ENCODE measurements around the gene PPP1R14B. TPM values are rescaled to one million over a fixed set of nuclear protein-coding genes. Genes with fewer than 3 reads are reported as not detected.

PPP1R14B gene
- total and polyA plus RNA-seq, 2 of the 13 experiments (the other 11 are each of a cell fraction or from before 2014, with no cell fraction given) = 110 to 148 TPM

- TF ChIP-seq, protein P1, sequence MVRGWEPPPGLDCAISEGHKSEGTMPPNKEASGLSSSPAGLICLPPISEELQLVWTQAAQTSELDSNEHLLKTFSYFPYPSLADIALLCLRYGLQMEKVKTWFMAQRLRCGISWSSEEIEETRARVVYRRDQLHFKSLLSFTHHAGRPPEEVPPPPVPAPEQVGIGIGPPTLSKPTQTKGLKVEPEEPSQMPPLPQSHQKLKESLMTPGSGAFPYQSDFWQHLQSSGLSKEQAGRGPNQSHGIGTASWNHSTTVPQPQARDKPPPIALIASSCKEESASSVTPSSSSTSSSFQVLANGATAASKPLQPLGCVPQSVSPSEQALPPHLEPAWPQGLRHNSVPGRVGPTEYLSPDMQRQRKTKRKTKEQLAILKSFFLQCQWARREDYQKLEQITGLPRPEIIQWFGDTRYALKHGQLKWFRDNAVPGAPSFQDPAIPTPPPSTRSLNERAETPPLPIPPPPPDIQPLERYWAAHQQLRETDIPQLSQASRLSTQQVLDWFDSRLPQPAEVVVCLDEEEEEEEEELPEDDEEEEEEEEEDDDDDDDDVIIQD (CRISPR knock-in tag; IDR thresholded peaks at IDR 0.05; ENCODE audit: low read depth) = no peak
- TF ChIP-seq ZNF432 (CRISPR knock-in tag; IDR thresholded peaks at IDR 0.05; ENCODE audit: borderline replicate concordance) (no peak), SSRP1 (CRISPR knock-in tag; IDR thresholded peaks at IDR 0.05) (peak; percentile 89), ZNF761 (CRISPR knock-in tag; conservative IDR thresholded peaks at IDR 0.05) (no peak), SKI (IDR thresholded peaks at IDR 0.05; ENCODE audit: partially characterized antibody) (no peak), ATRX (CRISPR knock-in tag; IDR thresholded peaks at IDR 0.05; ENCODE audit: borderline replicate concordance) (no peak), SAP130 (CRISPR knock-in tag; IDR thresholded peaks at IDR 0.05; ENCODE audit: low read depth) (peak; percentile 84), POGZ (CRISPR knock-in tag; IDR thresholded peaks at IDR 0.05) (no peak), ZNF264 (CRISPR knock-in tag; IDR thresholded peaks at IDR 0.05) (peak; percentile 77; the same call in 1 of the 2 replicates), ZFP41 (CRISPR knock-in tag; IDR thresholded peaks at IDR 0.05; ENCODE audit: borderline replicate concordance) (no peak; the same call in 1 of the 2 replicates), MLXIP (CRISPR knock-in tag; IDR thresholded peaks at IDR 0.05; ENCODE audit: borderline replicate concordance) (no peak), PCBP2 (optimal IDR thresholded peaks at IDR 0.05; ENCODE audit: low read depth, low read length, poor library complexity, severe bottlenecking) (no peak), KAT2B (IDR thresholded peaks at IDR 0.05; ENCODE audit: borderline replicate concordance, low read depth, low read length) (no peak), ZNF10 (CRISPR knock-in tag; IDR thresholded peaks at IDR 0.05; ENCODE audit: borderline replicate concordance, low read depth) (no peak)
- TF ChIP-seq, protein P2, sequence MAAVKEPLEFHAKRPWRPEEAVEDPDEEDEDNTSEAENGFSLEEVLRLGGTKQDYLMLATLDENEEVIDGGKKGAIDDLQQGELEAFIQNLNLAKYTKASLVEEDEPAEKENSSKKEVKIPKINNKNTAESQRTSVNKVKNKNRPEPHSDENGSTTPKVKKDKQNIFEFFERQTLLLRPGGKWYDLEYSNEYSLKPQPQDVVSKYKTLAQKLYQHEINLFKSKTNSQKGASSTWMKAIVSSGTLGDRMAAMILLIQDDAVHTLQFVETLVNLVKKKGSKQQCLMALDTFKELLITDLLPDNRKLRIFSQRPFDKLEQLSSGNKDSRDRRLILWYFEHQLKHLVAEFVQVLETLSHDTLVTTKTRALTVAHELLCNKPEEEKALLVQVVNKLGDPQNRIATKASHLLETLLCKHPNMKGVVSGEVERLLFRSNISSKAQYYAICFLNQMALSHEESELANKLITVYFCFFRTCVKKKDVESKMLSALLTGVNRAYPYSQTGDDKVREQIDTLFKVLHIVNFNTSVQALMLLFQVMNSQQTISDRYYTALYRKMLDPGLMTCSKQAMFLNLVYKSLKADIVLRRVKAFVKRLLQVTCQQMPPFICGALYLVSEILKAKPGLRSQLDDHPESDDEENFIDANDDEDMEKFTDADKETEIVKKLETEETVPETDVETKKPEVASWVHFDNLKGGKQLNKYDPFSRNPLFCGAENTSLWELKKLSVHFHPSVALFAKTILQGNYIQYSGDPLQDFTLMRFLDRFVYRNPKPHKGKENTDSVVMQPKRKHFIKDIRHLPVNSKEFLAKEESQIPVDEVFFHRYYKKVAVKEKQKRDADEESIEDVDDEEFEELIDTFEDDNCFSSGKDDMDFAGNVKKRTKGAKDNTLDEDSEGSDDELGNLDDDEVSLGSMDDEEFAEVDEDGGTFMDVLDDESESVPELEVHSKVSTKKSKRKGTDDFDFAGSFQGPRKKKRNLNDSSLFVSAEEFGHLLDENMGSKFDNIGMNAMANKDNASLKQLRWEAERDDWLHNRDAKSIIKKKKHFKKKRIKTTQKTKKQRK (IDR thresholded peaks at IDR 0.05; ENCODE audit: low read length) = no peak
- TF ChIP-seq, protein P3, sequence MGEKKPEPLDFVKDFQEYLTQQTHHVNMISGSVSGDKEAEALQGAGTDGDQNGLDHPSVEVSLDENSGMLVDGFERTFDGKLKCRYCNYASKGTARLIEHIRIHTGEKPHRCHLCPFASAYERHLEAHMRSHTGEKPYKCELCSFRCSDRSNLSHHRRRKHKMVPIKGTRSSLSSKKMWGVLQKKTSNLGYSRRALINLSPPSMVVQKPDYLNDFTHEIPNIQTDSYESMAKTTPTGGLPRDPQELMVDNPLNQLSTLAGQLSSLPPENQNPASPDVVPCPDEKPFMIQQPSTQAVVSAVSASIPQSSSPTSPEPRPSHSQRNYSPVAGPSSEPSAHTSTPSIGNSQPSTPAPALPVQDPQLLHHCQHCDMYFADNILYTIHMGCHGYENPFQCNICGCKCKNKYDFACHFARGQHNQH (CRISPR knock-in tag; IDR thresholded peaks at IDR 0.05) = no peak
- TF ChIP-seq, protein P4, sequence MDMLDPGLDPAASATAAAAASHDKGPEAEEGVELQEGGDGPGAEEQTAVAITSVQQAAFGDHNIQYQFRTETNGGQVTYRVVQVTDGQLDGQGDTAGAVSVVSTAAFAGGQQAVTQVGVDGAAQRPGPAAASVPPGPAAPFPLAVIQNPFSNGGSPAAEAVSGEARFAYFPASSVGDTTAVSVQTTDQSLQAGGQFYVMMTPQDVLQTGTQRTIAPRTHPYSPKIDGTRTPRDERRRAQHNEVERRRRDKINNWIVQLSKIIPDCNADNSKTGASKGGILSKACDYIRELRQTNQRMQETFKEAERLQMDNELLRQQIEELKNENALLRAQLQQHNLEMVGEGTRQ (IDR thresholded peaks at IDR 0.05; ENCODE audit: low read depth, low read length) = no peak
- TF ChIP-seq, protein P4 (CRISPR knock-in tag; IDR thresholded peaks at IDR 0.05; ENCODE audit: borderline replicate concordance) = no peak
These were observed 6.1 kb downstream of the PPP1R14B start, which contains the start of gene FKBP2 (continued) for GRCh38 chr11:64240435-64241240.

Data from HepG2 (cell line).